Spleen (tissue), 11 donors: ENCODE data around the gene RBMS1. TPM values are rescaled to one million over a fixed set of nuclear protein-coding genes. Genes with fewer than 3 reads are reported as not detected.

Experiments
- DNase-seq: peaks from one replicate; pipeline ENCODE4 v3.0.0-alpha.2; 2020
- H3K27ac ChIP-seq, 8 donors: fragments of 200-600 bp; sonication (generic) in 7 of 8; 1 replicate in 4 of 8; 2 replicates in 4 of 8; pipeline versions ENCODE4 v1.5.0 to v1.8.0; 2016 to 2021; ENCODE audit warnings: inconsistent platforms in 4 of 8, mild to moderate bottlenecking in 4 of 8, moderate library complexity in 1 of 8
- H3K27me3 ChIP-seq, 7 donors: fragments of 200-600 bp; sonication (generic) in 6 of 7; replicated peaks in 1 of 7; 1 replicate in 4 of 7; 2 replicates in 3 of 7; pipeline versions ENCODE4 v1.5.0 to v1.8.0; 2016 to 2021; ENCODE audit warnings: inconsistent platforms in 3 of 7, mild to moderate bottlenecking in 1 of 7
- H3K36me3 ChIP-seq, 6 donors: fragments of 200-600 bp; sonication (generic) in 5 of 6; 1 replicate in 4 of 6; 2 replicates in 2 of 6; pipeline versions ENCODE4 v1.5.0 to v1.8.0; 2016 to 2021; ENCODE audit warnings: inconsistent platforms in 2 of 6
- H3K4me1 ChIP-seq, 6 donors: fragments of 200-600 bp; sonication (generic) in 5 of 6; 1 replicate in 3 of 6; 2 replicates in 3 of 6; pipeline versions ENCODE4 v1.5.0 to v1.8.0; 2016 to 2021; ENCODE audit warnings: inconsistent platforms in 3 of 6
- H3K4me3 ChIP-seq, 8 donors: fragments of 200-600 bp; sonication (generic) in 7 of 8; 1 replicate in 4 of 8; 2 replicates in 4 of 8; pipeline versions ENCODE4 v1.5.0 to v1.8.0; 2016 to 2021; ENCODE audit warnings: inconsistent platforms in 4 of 8, mild to moderate bottlenecking in 4 of 8, moderate library complexity in 2 of 8
- H3K9me3 ChIP-seq, 8 donors: fragments of 200-600 bp; sonication (generic) in 7 of 8; 1 replicate in 4 of 8; 2 replicates in 4 of 8; pipeline versions ENCODE4 v1.5.0 to v1.8.0; 2016 to 2021; ENCODE audit warnings: inconsistent platforms in 4 of 8
- CTCF ChIP-seq, 11 experiments: fragments of 200-600 bp in 7 of 11; fragments of 450-650 bp in 4 of 11; sonication (generic) in 4 of 11; IDR thresholded peaks in 8 of 11; conservative IDR thresholded peaks in 3 of 11; 1 replicate in 7 of 11; 2 replicates in 4 of 11; pipeline versions ENCODE4 v1.4.0 to v1.8.0; 2016 to 2021; ENCODE audit warnings: antibody characterized with exemption in 11 of 11, inconsistent platforms in 4 of 11, mild to moderate bottlenecking in 1 of 11
- POLR2A ChIP-seq, 3 donors: fragments of 450-650 bp; IDR thresholded peaks; one replicate each; pipeline ENCODE4 v1.5.1; 2017; ENCODE audit warnings: antibody characterized with exemption in 3 of 3, mild to moderate bottlenecking in 1 of 3
- POLR2AphosphoS5 ChIP-seq, 3 donors: sonication (generic); formaldehyde crosslinking; IDR thresholded peaks; one replicate each; pipeline ENCODE4 v1.5.1; 2017; ENCODE audit warnings: antibody characterized with exemption in 3 of 3
- WGBS, 5 donors: extraction: QIAGEN DNeasy Blood & Tissue Kit in 3 of 5; methylation state at CpG; one replicate each; pipeline versions ENCODE4 v1.1.5 to v1.1.7; 2013 to 2018; 5-methylcytosine and 5-hydroxymethylcytosine counted together
- intact Hi-C: fragments of 100-400 bp; cut with DNase I; formaldehyde crosslinking; loops from one replicate; pipeline ENCODE4 v1.15.0; 2023; ENCODE audit warnings: low total_unique reads
- polyA plus RNA-seq, 3 donors: library from polyadenylated mRNA; stranded (reverse); fragments of 200-250 nt; gene quantifications; one replicate each; pipeline ENCODE4 v1.2.1, GENCODE V29; 2013
- total RNA-seq, 7 donors: library from RNA; depleted of rRNA in 3 of 7; stranded (reverse); fragments of >200 nt in 3 of 7; fragmentation: NEBNext Ultra II Directional in 4 of 7; extraction: Animal tissue kit (Norgen Biotek cat#: 25700) in 4 of 7; gene quantifications; one replicate each; pipeline versions ENCODE4 v1.1.0 to v1.2.1, GENCODE V29; 2016 to 2021
- donor health status: healthy with polysubstance abuse.
- donor health status: DM: no; HTN: no; CAD: no; lungs with moderate emphysema.
- donor health status: DM: no; HTN: no; CAD: no.
- donor health status: Bipolar disorder and iron deficiency.
- donor health status: healthy.
- donor health status: DM: no; HTN: no; CAD: no.
- donor health status: DM: yes; HTN: yes; CAD: no.

The RBMS1 gene
- total and polyA plus RNA-seq, 10 donors = 18.8 to 151 (median 118) TPM

GRCh38 chr2:160349306-160349705 lies 144.3 kb downstream of the RBMS1 start:
- no peak for DNase-seq
- H3K9me3 ChIP-seq = no peaks in the 10 kb centered on the region
- peaks cover 0 to 11% (median 4%) of the 10 kb centered on the region in 6 donors for H3K36me3 ChIP-seq
- H3K27ac ChIP-seq = peak overlapping the region in 1 of 8 donors; percentile 7
- intact Hi-C loops = no loop called here
- H3K4me3 ChIP-seq = no peak overlapping the region
- no peaks in the 10 kb centered on the region for H3K27me3 ChIP-seq
- 87 to 99% (median 96%) methylated on average over 2 of the region's 2 CpGs for WGBS, 5 donors
- no peak for TF ChIP-seq CTCF (IDR thresholded peaks at IDR 0.05 in 8 of 11, conservative IDR thresholded peaks at IDR 0.05 in 3 of 11)
- TF ChIP-seq POLR2AphosphoS5 (IDR thresholded peaks at IDR 0.05) = no peak
- no peak for TF ChIP-seq POLR2A (IDR thresholded peaks at IDR 0.05)
- H3K4me1 ChIP-seq = peaks cover 10 to 98% (median 67%) of the 10 kb centered on the region in 6 donors

GRCh38 chr2:160347269-160347863 lies 146.2 kb downstream of the RBMS1 start:
- Histone ChIP-seq H3K9me3 (no peaks in the 10 kb centered on the region), H3K4me3 (no peak overlapping the region), H3K4me1 (peaks cover 3 to 96% (median 59%) of the 10 kb centered on the region in 6 donors), H3K27me3 (no peaks in the 10 kb centered on the region), H3K36me3 (peaks cover 0 to 11% (median 4%) of the 10 kb centered on the region in 6 donors), H3K27ac (peak overlapping the region in 2 of 8 donors; percentile 16 to 17)
- intact Hi-C loops = no loop called here
- DNase-seq = no peak
- 67 to 94% (median 81%) methylated on average over 1 of the region's 1 CpG for WGBS, 5 donors
- TF ChIP-seq CTCF (IDR thresholded peaks at IDR 0.05 in 8 of 11, conservative IDR thresholded peaks at IDR 0.05 in 3 of 11) = no peak
- TF ChIP-seq POLR2AphosphoS5 (IDR thresholded peaks at IDR 0.05) = no peak
- no peak for TF ChIP-seq POLR2A (IDR thresholded peaks at IDR 0.05)

GRCh38 chr2:160345071-160345764 lies 148.4 kb downstream of the RBMS1 start:
- Histone ChIP-seq H3K27ac (peak overlapping the region in 5 of 8 donors; percentile 27 to 65 (median 47)), H3K4me3 (no peak overlapping the region), H3K4me1 (peaks cover 8 to 95% (median 52%) of the 10 kb centered on the region in 6 donors), H3K36me3 (peaks cover 0 to 9% (median 2%) of the 10 kb centered on the region in 6 donors), H3K9me3 (no peaks in the 10 kb centered on the region), H3K27me3 (no peaks in the 10 kb centered on the region)
- WGBS, 5 donors = 70 to 81% (median 72%) methylated on average over 5 of the region's 5 CpGs
- intact Hi-C loops = no loop called here
- DNase-seq = no peak
- TF ChIP-seq CTCF (IDR thresholded peaks at IDR 0.05 in 8 of 11, conservative IDR thresholded peaks at IDR 0.05 in 3 of 11) (no peak), POLR2A (IDR thresholded peaks at IDR 0.05) (no peak), POLR2AphosphoS5 (IDR thresholded peaks at IDR 0.05) (no peak)

- Histone ChIP-seq H3K36me3 (no peaks in the 10 kb centered on the region), H3K9me3 (no peaks in the 10 kb centered on the region), H3K27ac (peak overlapping the region in 1 of 8 donors; percentile 1), H3K4me3 (no peak overlapping the region), H3K27me3 (no peaks in the 10 kb centered on the region), H3K4me1 (peaks cover 8 to 96% (median 52%) of the 10 kb centered on the region in 6 donors)
- intact Hi-C loops = no loop called here
- WGBS, 5 donors = 90 to 98% (median 95%) methylated on average over 2 of the region's 2 CpGs
- DNase-seq = no peak
- TF ChIP-seq CTCF (IDR thresholded peaks at IDR 0.05 in 8 of 11, conservative IDR thresholded peaks at IDR 0.05 in 3 of 11) (no peak), POLR2A (IDR thresholded peaks at IDR 0.05) (no peak), POLR2AphosphoS5 (IDR thresholded peaks at IDR 0.05) (no peak)
Observed at GRCh38 chr2:160343404-160343803, 150.2 kb downstream of the RBMS1 start.
